Keratinocyte (primary cell): Measurements from ENCODE around the gene PECR. TPM values are rescaled to one million over a fixed set of nuclear protein-coding genes. Genes with fewer than 3 reads are reported as not detected.

Source experiments
- DNase-seq: peaks from one replicate; pipeline ENCODE4 v3.0.0-alpha.2; 2011; ENCODE audit warnings: low read depth, missing footprints, low spot score
- FAIRE-seq: peaks from 2 replicates; lab custom pipeline; 2011; peaks lifted over from hg19 to GRCh38; lab: Jason Lieb, UNC
- H2AFZ ChIP-seq: 2 replicates; pipeline ENCODE4 v1.6.0; 2012; ENCODE audit warnings: low read length, control low read depth, inconsistent platforms; ENCODE audit not compliant: control insufficient read depth
- H3K27ac ChIP-seq: 2 replicates; pipeline ENCODE4 v1.5.1; 2011; ENCODE audit warnings: low read length; ENCODE audit not compliant: control insufficient read depth, insufficient read depth
- H3K27me3 ChIP-seq: 3 replicates; pipeline ENCODE4 v1.6.0; 2011; ENCODE audit warnings: low read length; ENCODE audit not compliant: control insufficient read depth, insufficient read depth; ENCODE audit errors: extremely low read depth
- H3K36me3 ChIP-seq, 2 experiments: 2 replicates in 1 of 2; 3 replicates in 1 of 2; pipeline ENCODE4 v1.5.1; 2011; ENCODE audit warnings: low read length in 2 of 2, mild to moderate bottlenecking in 1 of 2; ENCODE audit not compliant: control insufficient read depth in 2 of 2, insufficient read depth in 2 of 2; ENCODE audit errors: extremely low read depth in 1 of 2
- H3K4me1 ChIP-seq: 3 replicates; pipeline ENCODE4 v1.5.1; 2011; ENCODE audit warnings: low read length; ENCODE audit not compliant: control insufficient read depth, insufficient read depth; ENCODE audit errors: extremely low read depth
- H3K4me2 ChIP-seq: 3 replicates; pipeline ENCODE4 v1.6.0; 2011; ENCODE audit warnings: low read depth, low read length; ENCODE audit not compliant: control insufficient read depth, insufficient read depth; ENCODE audit errors: extremely low read depth
- H3K4me3 ChIP-seq, 3 experiments: fragments of 200-600 bp in 1 of 3; sonication (generic) in 1 of 3; 2 replicates in 2 of 3; 3 replicates in 1 of 3; pipeline ENCODE4 v1.5.1; 2011 to 2016; ENCODE audit warnings: low read length in 3 of 3, mild to moderate bottlenecking in 3 of 3, control low read depth in 2 of 3, inconsistent platforms in 1 of 3, low read depth in 1 of 3, mixed read lengths in 1 of 3, mixed run types in 1 of 3, moderate library complexity in 1 of 3; ENCODE audit not compliant: control insufficient read depth in 2 of 3, insufficient read depth in 2 of 3; ENCODE audit errors: extremely low read depth in 1 of 3
- H3K79me2 ChIP-seq: 2 replicates; pipeline ENCODE4 v1.6.0; 2012; ENCODE audit warnings: low read length; ENCODE audit not compliant: control insufficient read depth, insufficient read depth
- H3K9ac ChIP-seq: 3 replicates; pipeline ENCODE4 v1.6.0; 2011; ENCODE audit warnings: low read length; ENCODE audit not compliant: control insufficient read depth, insufficient read depth; ENCODE audit errors: extremely low read depth
- H3K9me1 ChIP-seq: 3 replicates; pipeline ENCODE4 v1.6.0; 2011; ENCODE audit warnings: low read length; ENCODE audit not compliant: control insufficient read depth, insufficient read depth; ENCODE audit errors: extremely low read depth
- H3K9me3 ChIP-seq: 2 replicates; pipeline ENCODE4 v1.5.1; 2012; ENCODE audit warnings: low read depth, low read length; ENCODE audit not compliant: control insufficient read depth
- H4K20me1 ChIP-seq: 3 replicates; pipeline ENCODE4 v1.6.0; 2011; ENCODE audit warnings: low read length; ENCODE audit not compliant: control insufficient read depth, insufficient read depth; ENCODE audit errors: extremely low read depth
- CTCF ChIP-seq, 3 experiments: IDR thresholded peaks in 1 of 3; conservative IDR thresholded peaks in 1 of 3; optimal IDR thresholded peaks in 1 of 3; 2 replicates in 2 of 3; 3 replicates in 1 of 3; pipeline versions ENCODE3 to v1.5.1; 2011; ENCODE audit warnings: low read length in 3 of 3, mild to moderate bottlenecking in 3 of 3, moderate library complexity in 2 of 3, control low read depth in 1 of 3, inconsistent platforms in 1 of 3; ENCODE audit not compliant: insufficient read depth in 2 of 3; ENCODE audit errors: extremely low read depth in 1 of 3
- EZH2 ChIP-seq: IDR thresholded peaks from one replicate; pipeline ENCODE4 v1.6.1; 2012; ENCODE audit warnings: inconsistent platforms, mild to moderate bottlenecking, low read length, moderate library complexity
- dilution Hi-C: fragments of 300-500 bp; cut with MboI; formaldehyde crosslinking; loops from one replicate; pipeline ENCODE4 v1.7.0; 2020; ENCODE audit warnings: low sequenced_read_pairs; ENCODE audit not compliant: extremely low pct_ligation_motif_present
- polyA plus RNA-seq, 5 experiments: library from polyadenylated mRNA; depleted of rRNA in 3 of 5; stranded (reverse) in 3 of 5; stranded (forward) in 1 of 5; unstranded in 1 of 5; fragments of >200 nt; gene quantifications; 1 replicate in 1 of 5; 2 replicates in 3 of 5; 3 replicates in 1 of 5; pipeline versions ENCODE4 v1.2.1 to v1.2.3, GENCODE V29; 2011 to 2012; ENCODE audit warnings: missing spikeins in 2 of 5, low read depth in 1 of 5, low replicate concordance in 1 of 5

Gene PECR
- polyA plus RNA-seq, 1 donor (not counting 4 experiments of a cell fraction or from before 2014, with no cell fraction given), result 12.0 TPM

GRCh38 chr2:216074380-216074779 is 7.2 kb downstream of the PECR start:
- Histone ChIP-seq H4K20me1 (no peaks in the 10 kb centered on the region), H3K4me1 (no peaks in the 10 kb centered on the region), H3K9me1 (no peaks in the 10 kb centered on the region), H3K27me3 (no peaks in the 10 kb centered on the region), H3K4me2 (no peak overlapping the region), H3K4me3 (no peak overlapping the region), H3K9me3 (no peaks in the 10 kb centered on the region), H3K27ac (no peak overlapping the region), H3K9ac (no peak overlapping the region), H3K79me2 (no peaks in the 10 kb centered on the region), H2AFZ (no peak overlapping the region), H3K36me3 (no peaks in the 10 kb centered on the region)
- dilution Hi-C loops, result no loop called here
- FAIRE-seq (no peak), DNase-seq (no peak)
- no peak for TF ChIP-seq CTCF (optimal IDR thresholded peaks at IDR 0.05 in 1 of 3, IDR thresholded peaks at IDR 0.05 in 1 of 3, conservative IDR thresholded peaks at IDR 0.05 in 1 of 3; ENCODE audit: extremely low read depth in 1 of 3, insufficient read depth in 2 of 3, low read length in 3 of 3)
- TF ChIP-seq EZH2, result no peak

- H3K4me2 ChIP-seq, result no peak overlapping the region
- no peak for TF ChIP-seq EZH2
- no peak overlapping the region for H2AFZ ChIP-seq
- FAIRE-seq, result no peak
- no peaks in the 10 kb centered on the region for H3K36me3 ChIP-seq
- no peaks in the 10 kb centered on the region for H3K4me1 ChIP-seq
- no peak for DNase-seq
- no peaks in the 10 kb centered on the region for H3K79me2 ChIP-seq
- H3K9ac ChIP-seq, result no peak overlapping the region
- H4K20me1 ChIP-seq, result no peaks in the 10 kb centered on the region
- H3K9me1 ChIP-seq, result no peaks in the 10 kb centered on the region
- no peaks in the 10 kb centered on the region for H3K9me3 ChIP-seq
- H3K27ac ChIP-seq, result no peak overlapping the region
- dilution Hi-C loops, result no loop called here
- H3K4me3 ChIP-seq, result no peak overlapping the region
- no peaks in the 10 kb centered on the region for H3K27me3 ChIP-seq
These were observed 7.8 kb downstream of the PECR start for GRCh38 chr2:216073773-216074172.

- no peak for FAIRE-seq
- Histone ChIP-seq H4K20me1 (no peaks in the 10 kb centered on the region), H2AFZ (no peak overlapping the region), H3K4me2 (no peak overlapping the region), H3K9ac (no peak overlapping the region), H3K27ac (no peak overlapping the region), H3K4me1 (no peaks in the 10 kb centered on the region), H3K79me2 (no peaks in the 10 kb centered on the region), H3K27me3 (no peaks in the 10 kb centered on the region), H3K9me3 (no peaks in the 10 kb centered on the region), H3K9me1 (no peaks in the 10 kb centered on the region), H3K36me3 (no peaks in the 10 kb centered on the region), H3K4me3 (no peak overlapping the region)
- dilution Hi-C loops, result no loop called here
- no peak for DNase-seq
- TF ChIP-seq EZH2, result no peak
- no peak for TF ChIP-seq CTCF (optimal IDR thresholded peaks at IDR 0.05 in 1 of 3, IDR thresholded peaks at IDR 0.05 in 1 of 3, conservative IDR thresholded peaks at IDR 0.05 in 1 of 3; ENCODE audit: extremely low read depth in 1 of 3, insufficient read depth in 2 of 3, low read length in 3 of 3)
These were observed 9.1 kb downstream of the PECR start for GRCh38 chr2:216072473-216072872.
